ENCODE data around the gene CHADL.

DNA sequence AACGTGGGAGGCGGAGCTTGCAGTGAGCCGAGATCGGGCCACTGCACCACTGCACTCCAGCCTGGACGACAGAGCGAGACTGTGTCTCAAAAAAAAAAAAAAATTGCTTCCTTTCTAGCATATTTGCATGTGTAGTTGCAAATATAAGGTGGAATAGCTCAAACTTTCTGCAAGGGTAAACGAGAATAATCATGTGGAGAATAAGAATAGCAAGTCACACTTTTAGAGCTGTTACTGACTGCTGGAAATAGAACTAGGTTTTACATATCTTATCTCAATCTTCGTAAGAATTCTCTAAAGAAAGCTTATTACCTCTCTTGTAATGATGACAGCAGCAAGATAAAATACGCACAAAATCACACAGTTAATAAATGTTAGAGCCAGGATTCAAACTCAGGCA is 34.0 kb downstream of the CHADL start:
- TF ChIP-seq, protein P1, sequence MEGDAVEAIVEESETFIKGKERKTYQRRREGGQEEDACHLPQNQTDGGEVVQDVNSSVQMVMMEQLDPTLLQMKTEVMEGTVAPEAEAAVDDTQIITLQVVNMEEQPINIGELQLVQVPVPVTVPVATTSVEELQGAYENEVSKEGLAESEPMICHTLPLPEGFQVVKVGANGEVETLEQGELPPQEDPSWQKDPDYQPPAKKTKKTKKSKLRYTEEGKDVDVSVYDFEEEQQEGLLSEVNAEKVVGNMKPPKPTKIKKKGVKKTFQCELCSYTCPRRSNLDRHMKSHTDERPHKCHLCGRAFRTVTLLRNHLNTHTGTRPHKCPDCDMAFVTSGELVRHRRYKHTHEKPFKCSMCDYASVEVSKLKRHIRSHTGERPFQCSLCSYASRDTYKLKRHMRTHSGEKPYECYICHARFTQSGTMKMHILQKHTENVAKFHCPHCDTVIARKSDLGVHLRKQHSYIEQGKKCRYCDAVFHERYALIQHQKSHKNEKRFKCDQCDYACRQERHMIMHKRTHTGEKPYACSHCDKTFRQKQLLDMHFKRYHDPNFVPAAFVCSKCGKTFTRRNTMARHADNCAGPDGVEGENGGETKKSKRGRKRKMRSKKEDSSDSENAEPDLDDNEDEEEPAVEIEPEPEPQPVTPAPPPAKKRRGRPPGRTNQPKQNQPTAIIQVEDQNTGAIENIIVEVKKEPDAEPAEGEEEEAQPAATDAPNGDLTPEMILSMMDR (IDR thresholded peaks at IDR 0.05; ENCODE audit: low read depth, low read length, poor library complexity, severe bottlenecking) = no peak
- TF ChIP-seq EZH2phosphoT487 (IDR thresholded peaks at IDR 0.05; ENCODE audit: borderline replicate concordance, low read length) = no peak

Measured in DOHH2 (cell line).